NCI-H1417 (cell line): ENCODE data around the gene COL28A1.
"Not testable (repeated sequence)": the region's sequence is repeated elsewhere in the genome, so short reads cannot be mapped to it uniquely, and the experiment has no call there.

Experiments
- DNase-seq, 3 experiments: peaks; one replicate each; lab custom pipeline; 2025; lab: John Stamatoyannopoulos, UW

COL28A1 gene

DNA sequence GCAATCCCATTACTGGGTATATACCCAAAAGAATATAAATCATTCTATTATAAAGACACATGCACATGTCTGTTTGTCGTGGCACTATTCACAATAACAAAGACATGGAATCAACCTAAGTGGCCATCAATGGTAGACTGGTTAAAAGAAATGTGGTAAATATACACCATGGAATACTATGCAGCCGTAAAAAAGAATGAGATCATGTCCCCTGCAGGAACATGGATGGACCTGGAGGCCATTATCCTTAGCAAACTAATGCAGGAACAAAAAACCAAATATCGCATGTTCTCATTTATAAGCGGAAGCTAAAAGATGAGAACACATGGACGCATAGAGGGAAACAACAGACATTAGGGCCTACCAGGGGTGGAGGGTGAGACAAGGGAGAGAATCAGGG lies 25.9 kb upstream of the COL28A1 start:
- DNase-seq, result not testable (repeated sequence)

- DNase-seq, result no peak
Observed at GRCh38 chr7:7557252-7557651, 21.6 kb upstream of the COL28A1 start.

- no peak for DNase-seq
Observed at GRCh38 chr7:7556852-7557251, 21.2 kb upstream of the COL28A1 start.

DNA sequence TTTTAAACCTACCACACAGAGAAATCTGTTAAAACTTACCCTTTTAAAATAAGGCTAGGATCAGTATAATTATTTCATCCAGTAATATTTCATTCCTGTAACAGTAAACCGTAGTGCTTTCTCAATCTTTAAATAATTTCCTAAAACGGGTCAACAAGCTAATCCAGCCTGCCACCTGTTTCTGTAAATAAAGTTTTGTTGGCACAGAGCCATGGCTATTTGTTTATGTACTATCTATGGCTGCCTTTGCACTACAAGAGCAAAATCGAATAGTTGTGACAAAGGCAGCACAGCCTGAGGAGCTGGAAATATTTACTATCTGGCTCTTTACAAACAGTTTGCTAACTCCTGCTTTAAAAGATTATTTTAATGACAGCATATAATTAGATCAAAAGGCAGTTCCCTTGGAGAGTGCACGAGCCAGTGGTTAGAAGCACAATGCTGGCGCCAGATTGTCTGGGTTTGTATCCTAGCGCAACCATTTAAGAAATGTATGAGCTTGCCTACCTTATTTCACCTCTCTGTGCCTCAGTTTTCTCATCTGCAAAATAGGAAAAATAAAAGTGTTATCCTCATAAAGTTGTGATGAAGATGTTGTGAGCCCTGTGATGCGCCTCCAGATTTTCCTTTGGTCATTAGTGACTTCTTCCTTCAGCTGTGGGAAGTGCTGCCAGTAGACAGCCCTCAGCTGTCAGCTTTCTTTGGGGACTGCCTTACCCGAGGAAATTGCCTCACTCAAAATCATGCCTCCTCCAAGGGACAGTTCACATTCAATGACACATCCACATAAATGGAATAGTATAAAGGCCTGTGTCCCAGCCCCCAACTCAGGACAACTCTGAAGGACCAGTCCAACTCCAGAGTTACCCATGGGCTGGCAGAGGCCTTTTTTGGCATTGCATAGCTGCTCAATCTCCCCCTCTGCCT lies 19.2 kb upstream of the COL28A1 start:
- peak in 2 of 3 experiments; percentile 94 to 99 for DNase-seq

DNA sequence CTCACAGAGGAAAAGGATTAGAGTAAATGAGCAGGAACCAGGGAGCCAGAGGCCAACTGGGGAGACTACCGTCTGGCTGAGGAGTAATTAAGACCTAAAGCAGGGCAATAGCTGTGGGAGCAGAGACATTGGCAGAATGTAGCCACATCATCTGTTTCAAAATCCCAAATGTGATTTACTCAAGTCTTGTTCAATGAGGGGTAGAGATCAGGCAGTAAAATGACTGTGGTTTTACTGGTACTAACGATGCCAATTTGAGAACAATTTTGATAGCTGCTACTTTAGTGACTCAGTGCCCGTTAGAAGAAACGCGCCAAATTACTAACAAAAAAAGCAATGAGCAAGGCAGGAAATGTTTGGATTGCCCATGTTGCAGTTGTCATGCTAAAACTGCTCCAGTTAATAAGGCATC lies 18.4 kb upstream of the COL28A1 start:
- peak in 2 of 3 experiments; percentile 65 to 90 for DNase-seq

DNA sequence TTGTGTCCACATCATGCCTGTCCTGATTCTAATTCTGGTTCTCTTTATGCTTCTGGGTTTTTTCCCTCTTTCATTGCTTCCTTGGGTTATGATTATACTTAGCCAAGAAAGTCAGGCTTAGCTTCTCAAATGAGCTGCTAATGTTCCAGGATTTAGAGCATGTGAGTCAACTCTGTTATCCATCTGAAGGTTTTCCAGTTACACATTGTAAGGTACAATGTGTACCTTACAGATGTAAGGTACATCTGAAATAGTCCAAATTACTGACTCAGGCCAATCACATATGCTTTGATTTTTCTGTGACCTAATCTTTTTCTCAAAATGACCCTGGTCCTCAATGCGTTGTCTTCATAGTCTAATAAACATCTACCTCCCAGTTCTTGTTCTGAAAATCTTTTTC lies 17.7 kb upstream of the COL28A1 start:
- peak in 1 of 3 experiments; percentile 60 for DNase-seq

DNA sequence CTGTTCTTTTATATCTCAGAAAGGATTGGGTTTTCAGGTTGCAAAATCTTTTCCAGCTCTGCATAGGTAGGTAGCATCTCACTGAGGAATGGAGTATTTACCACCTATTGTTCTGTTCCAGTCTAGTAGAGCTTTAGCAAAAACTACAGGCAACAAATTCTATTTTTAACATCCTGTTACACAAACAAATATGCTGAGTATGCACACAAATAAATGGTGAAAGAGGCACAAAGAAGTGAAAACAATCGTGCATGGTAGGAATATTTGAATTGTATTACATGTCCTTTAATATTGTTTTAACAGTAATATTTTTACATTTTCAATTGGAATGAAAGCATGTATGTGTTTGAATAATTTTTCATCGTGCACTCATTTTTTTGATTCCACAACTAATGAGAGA lies 16.5 kb upstream of the COL28A1 start:
- no peak for DNase-seq

- no peak for DNase-seq
Observed at GRCh38 chr7:7550663-7551062, 15.0 kb upstream of the COL28A1 start.

- DNase-seq, result no peak
Observed at GRCh38 chr7:7548407-7548806, 12.7 kb upstream of the COL28A1 start.

DNA sequence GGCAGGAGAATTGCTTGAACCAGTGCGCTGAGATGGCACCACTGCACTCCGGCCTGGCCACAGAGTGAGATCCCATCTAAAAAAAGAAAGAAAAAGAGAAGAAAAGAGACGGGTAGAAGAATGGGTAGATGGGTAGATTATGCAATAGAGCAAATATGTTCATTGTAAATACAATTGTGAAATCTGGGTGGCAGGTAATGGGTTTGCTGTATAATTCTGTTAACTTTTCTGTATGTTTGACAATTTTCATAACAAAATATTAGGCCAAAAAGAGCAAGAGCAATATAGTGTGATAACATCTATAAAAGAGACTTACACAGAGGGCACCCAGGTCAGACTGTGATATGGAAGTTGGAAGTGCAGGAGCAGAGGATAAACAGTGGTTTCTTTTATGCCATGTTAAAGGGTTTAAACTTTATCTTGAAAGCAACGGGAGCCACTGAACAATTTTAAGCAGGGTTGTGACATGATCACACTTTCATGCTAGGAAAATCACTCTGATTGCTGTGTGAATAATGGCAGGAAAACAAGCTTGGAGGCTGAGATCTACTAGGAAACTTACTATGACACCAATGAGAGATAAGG lies 6.7 kb upstream of the COL28A1 start:
- no peak for DNase-seq

DNA sequence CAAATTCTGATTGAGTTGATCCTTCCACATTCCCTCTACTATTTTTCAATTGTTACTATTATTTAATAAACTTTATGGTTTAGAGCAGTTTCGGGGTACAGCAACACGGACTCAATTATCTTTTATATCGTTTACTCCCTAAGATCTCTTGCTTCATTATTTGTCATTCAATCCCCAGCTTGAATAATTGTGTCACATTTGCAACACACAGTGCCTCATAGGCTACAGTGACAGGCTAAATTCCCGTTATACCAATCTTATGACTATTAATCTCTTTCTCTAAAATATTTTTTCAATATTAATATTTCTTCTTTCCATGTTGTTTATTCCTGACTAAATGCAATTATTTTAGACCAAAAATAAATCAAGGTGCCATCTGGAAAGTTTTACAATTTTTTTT lies 4.0 kb upstream of the COL28A1 start:
- no peak for DNase-seq

DNA sequence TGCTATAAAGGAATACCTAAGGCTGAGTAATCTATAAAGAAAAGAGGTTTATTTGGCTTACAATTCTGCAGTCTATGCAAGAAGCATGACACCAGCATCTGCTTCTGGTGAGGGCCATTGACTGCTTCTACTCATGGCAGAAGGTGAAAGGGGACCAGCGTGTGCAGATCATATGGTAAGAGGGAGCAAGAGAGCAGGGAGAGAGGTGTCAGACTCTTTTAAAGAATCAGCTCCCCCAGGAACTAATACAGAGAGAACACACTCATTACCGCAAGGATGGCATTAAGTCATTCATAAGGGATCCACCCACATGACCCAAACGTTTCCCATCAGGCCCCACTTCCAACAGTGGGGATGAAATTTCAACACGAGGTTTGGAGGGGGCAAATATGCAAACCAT lies 3.5 kb upstream of the COL28A1 start:
- no peak for DNase-seq

DNA sequence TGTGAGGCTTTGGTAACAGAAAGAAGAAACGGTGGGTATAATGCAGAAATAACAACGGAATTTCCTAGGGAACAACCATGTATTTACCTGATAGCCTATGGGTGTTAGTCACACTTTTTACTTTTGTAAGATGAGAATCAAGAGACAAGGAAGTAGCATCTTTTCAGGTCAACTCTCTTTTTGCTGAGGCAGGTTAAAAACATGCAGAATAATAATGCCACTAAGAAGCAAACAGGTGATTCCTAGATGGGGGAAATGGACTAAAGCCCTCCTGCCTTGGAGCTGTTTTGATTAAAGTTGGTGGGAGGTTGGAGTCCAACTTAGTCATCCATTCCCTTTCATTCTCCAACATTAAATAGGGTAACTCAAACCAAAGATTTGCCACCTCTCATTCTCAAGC lies 2.0 kb upstream of the COL28A1 start:
- no peak for DNase-seq

- no peak for DNase-seq
Observed at GRCh38 chr7:7536396-7537019, 835 bp upstream of the COL28A1 start.

- no peak for DNase-seq
Observed at GRCh38 chr7:7533831-7534430, 1.7 kb downstream of the COL28A1 start.

DNA sequence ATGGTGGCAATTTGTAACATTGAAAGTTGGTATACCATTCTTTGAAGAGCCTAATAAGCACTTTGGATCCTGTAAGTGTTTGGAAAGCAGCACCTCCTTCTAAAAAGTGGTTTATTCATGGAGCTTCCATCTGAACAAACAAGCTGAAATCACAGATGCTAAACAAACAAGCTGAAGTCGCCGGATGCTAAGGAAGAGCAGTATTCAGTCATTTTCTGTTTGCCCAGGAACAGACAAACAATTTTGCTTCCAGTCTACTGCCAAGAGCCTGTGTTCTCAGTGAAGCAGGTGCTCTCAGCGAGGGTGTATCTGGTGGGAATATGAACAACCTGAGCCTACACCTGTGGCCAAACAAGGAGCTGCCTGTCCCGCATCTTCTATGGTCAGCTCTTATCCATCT lies 6.3 kb downstream of the COL28A1 start:
- DNase-seq, result peak; percentile 70 to 97 (median 76)

GRCh38 chr7:7527047-7527446 lies 8.6 kb downstream of the COL28A1 start:
- DNase-seq, result no peak

GRCh38 chr7:7526006-7526405 lies 9.7 kb downstream of the COL28A1 start:
- DNase-seq, result no peak

DNA sequence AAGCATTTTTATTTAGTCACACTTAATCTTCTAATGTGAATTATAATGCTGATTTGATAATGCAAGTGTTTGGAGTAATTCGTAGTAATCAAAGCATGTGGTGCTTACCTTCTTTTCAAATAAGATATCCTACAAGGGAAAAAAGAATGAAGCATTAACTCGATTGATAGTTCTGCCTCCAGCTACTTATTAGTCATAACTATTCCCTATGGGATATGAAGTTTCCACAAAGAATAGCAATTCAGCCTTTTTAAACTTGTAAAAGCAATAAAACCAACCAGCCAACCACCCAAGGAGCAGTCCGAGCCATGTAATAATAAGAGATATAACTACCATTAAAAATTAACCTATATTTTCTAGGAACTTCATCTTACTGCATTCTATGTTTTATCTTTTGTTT lies 11.6 kb downstream of the COL28A1 start:
- no peak for DNase-seq

DNA sequence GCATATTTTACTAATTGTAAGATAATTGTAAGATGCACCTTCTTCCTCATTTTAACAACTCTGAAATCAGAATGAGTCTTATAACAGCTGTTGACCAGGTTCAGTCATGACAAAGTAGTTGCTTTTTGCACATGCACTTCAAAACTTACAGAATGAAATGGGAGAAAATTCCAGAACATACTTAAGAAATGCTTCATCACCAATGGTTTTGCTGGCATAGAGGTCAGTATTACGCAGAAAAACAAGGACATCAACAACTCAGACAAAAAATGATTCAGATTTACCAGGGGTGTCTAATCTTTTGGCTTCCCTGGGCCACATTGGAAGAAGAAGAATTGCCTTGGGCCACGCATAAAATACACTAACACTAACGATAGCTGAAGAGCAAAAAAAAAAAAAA lies 13.3 kb downstream of the COL28A1 start:
- no peak for DNase-seq

- DNase-seq, result peak in 1 of 3 experiments; percentile 37
Observed at GRCh38 chr7:7521259-7521658, 14.4 kb downstream of the COL28A1 start.

DNA sequence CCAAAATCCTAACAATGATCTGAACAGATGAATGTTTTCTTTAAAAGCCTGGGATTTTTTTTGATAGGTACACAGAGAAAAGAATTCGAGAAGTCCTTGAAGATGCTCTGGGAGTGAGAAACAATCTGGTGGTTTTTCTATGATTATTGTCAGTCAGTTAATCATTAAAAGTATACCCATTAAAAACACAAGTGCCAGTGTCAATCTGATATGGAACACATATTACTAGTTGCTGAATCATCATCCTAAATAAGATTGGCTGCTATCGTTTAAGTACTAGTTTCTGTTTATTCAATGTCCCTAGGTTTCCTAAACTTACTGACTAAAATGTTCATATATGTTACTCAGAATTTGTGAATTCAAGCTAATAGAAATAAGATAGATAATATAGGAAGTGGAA lies 16.1 kb downstream of the COL28A1 start:
- no peak for DNase-seq

- no peak for DNase-seq
Observed at GRCh38 chr7:7519056-7519455, 16.6 kb downstream of the COL28A1 start.
